Measurements from ENCODE around the gene MAN1A1. TPM values are rescaled to one million over a fixed set of nuclear protein-coding genes. Genes with fewer than 3 reads are reported as not detected.

The MAN1A1 gene
- total RNA-seq, 1 donor from 2014 or later = 3.0 TPM

- no peaks in the 10 kb centered on the region for H3K9me3 Mint-ChIP-seq
- no peak for DNase-seq (ENCODE audit: low read depth, low spot score)
- H3K27ac Mint-ChIP-seq (ENCODE audit: unreplicated experiment) = no peak overlapping the region
- no peaks in the 10 kb centered on the region for H3K4me1 Mint-ChIP-seq
- H3K36me3 Mint-ChIP-seq (ENCODE audit: low read depth) = no peaks in the 10 kb centered on the region
- no peak overlapping the region for H3K4me3 Mint-ChIP-seq
- H3K27me3 Mint-ChIP-seq (ENCODE audit: low read depth) = no peaks in the 10 kb centered on the region
- no peak for TF ChIP-seq CTCF (conservative IDR thresholded peaks at IDR 0.05)
Measured at GRCh38 chr6:119285908-119286625, 63.5 kb downstream of the MAN1A1 start.

GRCh38 chr6:119284861-119285521, 64.6 kb downstream of the MAN1A1 start:
- Mint-ChIP-seq H3K27me3 (ENCODE audit: low read depth) (no peaks in the 10 kb centered on the region), H3K27ac (ENCODE audit: unreplicated experiment) (no peak overlapping the region), H3K36me3 (ENCODE audit: low read depth) (no peaks in the 10 kb centered on the region), H3K4me3 (no peak overlapping the region), H3K4me1 (no peaks in the 10 kb centered on the region), H3K9me3 (no peaks in the 10 kb centered on the region)
- TF ChIP-seq CTCF (conservative IDR thresholded peaks at IDR 0.05) = peak; percentile 24
- DNase-seq (ENCODE audit: low read depth, low spot score) = no peak

GRCh38 chr6:119283979-119284545, 65.5 kb downstream of the MAN1A1 start:
- no peak overlapping the region for H3K27ac Mint-ChIP-seq (ENCODE audit: unreplicated experiment)

GRCh38 chr6:119283214-119283613, 66.3 kb downstream of the MAN1A1 start:
- H3K9me3 Mint-ChIP-seq = no peaks in the 10 kb centered on the region
- no peak for TF ChIP-seq CTCF (conservative IDR thresholded peaks at IDR 0.05)
- no peaks in the 10 kb centered on the region for H3K27me3 Mint-ChIP-seq (ENCODE audit: low read depth)
- H3K36me3 Mint-ChIP-seq (ENCODE audit: low read depth) = no peaks in the 10 kb centered on the region
- no peak for DNase-seq (ENCODE audit: low read depth, low spot score)
- no peaks in the 10 kb centered on the region for H3K4me1 Mint-ChIP-seq
- H3K27ac Mint-ChIP-seq (ENCODE audit: unreplicated experiment) = no peak overlapping the region
- H3K4me3 Mint-ChIP-seq = no peak overlapping the region

More at GRCh38 chr6:119283979-119284545, 65.5 kb downstream of the MAN1A1 start:
- Mint-ChIP-seq H3K9me3 (no peaks in the 10 kb centered on the region), H3K27me3 (ENCODE audit: low read depth) (no peaks in the 10 kb centered on the region), H3K4me3 (no peak overlapping the region), H3K36me3 (ENCODE audit: low read depth) (no peaks in the 10 kb centered on the region), H3K4me1 (no peaks in the 10 kb centered on the region)
- TF ChIP-seq CTCF (conservative IDR thresholded peaks at IDR 0.05) = no peak
- no peak for DNase-seq (ENCODE audit: low read depth, low spot score)

GRCh38 chr6:119280668-119281067, 68.9 kb downstream of the MAN1A1 start:
- DNase-seq (ENCODE audit: low read depth, low spot score) = no peak
- Mint-ChIP-seq H3K27me3 (ENCODE audit: low read depth) (no peaks in the 10 kb centered on the region), H3K4me3 (no peak overlapping the region), H3K9me3 (peaks cover 4% of the 10 kb centered on the region), H3K27ac (ENCODE audit: unreplicated experiment) (no peak overlapping the region), H3K36me3 (ENCODE audit: low read depth) (peaks cover 4% of the 10 kb centered on the region), H3K4me1 (no peaks in the 10 kb centered on the region)
- TF ChIP-seq CTCF (conservative IDR thresholded peaks at IDR 0.05) = no peak

Data from neural crest cell (in vitro differentiated cells).